ENCODE results near the gene ARID2. TPM values are rescaled to one million over a fixed set of nuclear protein-coding genes. Genes with fewer than 3 reads are reported as not detected.
A peak's percentile ranks its signal among the peaks of the same experiment; 100 is the strongest.

Gene ARID2, protein sequence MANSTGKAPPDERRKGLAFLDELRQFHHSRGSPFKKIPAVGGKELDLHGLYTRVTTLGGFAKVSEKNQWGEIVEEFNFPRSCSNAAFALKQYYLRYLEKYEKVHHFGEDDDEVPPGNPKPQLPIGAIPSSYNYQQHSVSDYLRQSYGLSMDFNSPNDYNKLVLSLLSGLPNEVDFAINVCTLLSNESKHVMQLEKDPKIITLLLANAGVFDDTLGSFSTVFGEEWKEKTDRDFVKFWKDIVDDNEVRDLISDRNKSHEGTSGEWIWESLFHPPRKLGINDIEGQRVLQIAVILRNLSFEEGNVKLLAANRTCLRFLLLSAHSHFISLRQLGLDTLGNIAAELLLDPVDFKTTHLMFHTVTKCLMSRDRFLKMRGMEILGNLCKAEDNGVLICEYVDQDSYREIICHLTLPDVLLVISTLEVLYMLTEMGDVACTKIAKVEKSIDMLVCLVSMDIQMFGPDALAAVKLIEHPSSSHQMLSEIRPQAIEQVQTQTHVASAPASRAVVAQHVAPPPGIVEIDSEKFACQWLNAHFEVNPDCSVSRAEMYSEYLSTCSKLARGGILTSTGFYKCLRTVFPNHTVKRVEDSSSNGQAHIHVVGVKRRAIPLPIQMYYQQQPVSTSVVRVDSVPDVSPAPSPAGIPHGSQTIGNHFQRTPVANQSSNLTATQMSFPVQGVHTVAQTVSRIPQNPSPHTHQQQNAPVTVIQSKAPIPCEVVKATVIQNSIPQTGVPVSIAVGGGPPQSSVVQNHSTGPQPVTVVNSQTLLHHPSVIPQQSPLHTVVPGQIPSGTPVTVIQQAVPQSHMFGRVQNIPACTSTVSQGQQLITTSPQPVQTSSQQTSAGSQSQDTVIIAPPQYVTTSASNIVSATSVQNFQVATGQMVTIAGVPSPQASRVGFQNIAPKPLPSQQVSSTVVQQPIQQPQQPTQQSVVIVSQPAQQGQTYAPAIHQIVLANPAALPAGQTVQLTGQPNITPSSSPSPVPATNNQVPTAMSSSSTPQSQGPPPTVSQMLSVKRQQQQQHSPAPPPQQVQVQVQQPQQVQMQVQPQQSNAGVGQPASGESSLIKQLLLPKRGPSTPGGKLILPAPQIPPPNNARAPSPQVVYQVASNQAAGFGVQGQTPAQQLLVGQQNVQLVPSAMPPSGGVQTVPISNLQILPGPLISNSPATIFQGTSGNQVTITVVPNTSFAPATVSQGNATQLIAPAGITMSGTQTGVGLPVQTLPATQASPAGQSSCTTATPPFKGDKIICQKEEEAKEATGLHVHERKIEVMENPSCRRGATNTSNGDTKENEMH (N-terminal part only)
- 15.9 and 16.4 TPM in 2 replicates for total RNA-seq (2016; rRNA removed; fragmentation: Illumina TruSeq; extraction: Trizol)
- total RNA-seq (2016; cell fraction: cytosol; rRNA removed; fragmentation: Illumina TruSeq; extraction: Trizol; ENCODE audit: low read depth), result 3.6 and 6.2 TPM in 2 replicates
- 12.0 and 15.2 TPM in 2 replicates for total RNA-seq (2016; cell fraction: insoluble cytoplasmic fraction; rRNA removed; fragmentation: Illumina TruSeq; extraction: Trizol)
- total RNA-seq (2016; cell fraction: membrane; rRNA removed; fragmentation: Illumina TruSeq; extraction: Trizol), result 4.5 and 7.3 TPM in 2 replicates
- total RNA-seq (2016; cell fraction: nucleus; rRNA removed; fragmentation: Illumina TruSeq; extraction: Trizol), result 32.4 and 40.0 TPM in 2 replicates
- 16.7 and 22.2 TPM in 2 replicates for polyA plus RNA-seq (2011; rRNA removed)
- polyA plus RNA-seq (2011; cell fraction: cytosol; rRNA removed), result 10.0 and 13.2 TPM in 2 replicates
- polyA plus RNA-seq (2011; cell fraction: nucleus; rRNA removed), result 19.1 and 23.4 TPM in 2 replicates
- 9.7 and 11.2 TPM in 2 replicates for polyA plus RNA-seq (2012)
- polyA plus RNA-seq (2016; cell fraction: cytosol; fragmentation: Illumina TruSeq; extraction: Trizol; ENCODE audit: low read depth), result 0.29 and 0.60 TPM in 2 replicates
- polyA plus RNA-seq (2016; cell fraction: insoluble cytoplasmic fraction; fragmentation: Illumina TruSeq; extraction: Trizol; ENCODE audit: low read depth), result 9.6 and 10.1 TPM in 2 replicates
- polyA plus RNA-seq (2016; cell fraction: membrane; fragmentation: Illumina TruSeq; extraction: Trizol; ENCODE audit: low read depth), result 1.5 and 2.1 TPM in 2 replicates
- polyA plus RNA-seq (2016; cell fraction: nucleus; fragmentation: Illumina TruSeq; extraction: Trizol; ENCODE audit: insufficient read depth, low read depth), result 15.3 and 19.9 TPM in 2 replicates
- polyA minus RNA-seq (2011; rRNA and poly(A)+ RNA removed; ENCODE audit: low replicate concordance), result 53.9 and 96.2 TPM in 2 replicates
- polyA minus RNA-seq (2011; cell fraction: cytosol; rRNA and poly(A)+ RNA removed), result 23.7 and 25.9 TPM in 2 replicates
- polyA minus RNA-seq (2011; cell fraction: nucleus; rRNA and poly(A)+ RNA removed), result 155 and 159 TPM in 2 replicates
- percentile 88 among the genes with signal in this experiment for Bru-seq, nascent RNA
- percentile 78 among the genes with signal in this experiment for BruChase-seq, experiment 1, labeled RNA remaining after a 6-hour chase
- percentile 82 among the genes with signal in this experiment for BruChase-seq, experiment 2, labeled RNA remaining after a 2-hour chase
- long read RNA-seq, experiment 1, partial matches to known transcripts, result 2 of 4 reads
- long read RNA-seq, experiment 1, other reads (novel, unspliced or antisense), result 2 of 4 reads
- long read RNA-seq, experiment 2, partial matches to known transcripts, result 0 of 11 reads
- long read RNA-seq, experiment 2, other reads (novel, unspliced or antisense), result 11 of 11 reads

DNA sequence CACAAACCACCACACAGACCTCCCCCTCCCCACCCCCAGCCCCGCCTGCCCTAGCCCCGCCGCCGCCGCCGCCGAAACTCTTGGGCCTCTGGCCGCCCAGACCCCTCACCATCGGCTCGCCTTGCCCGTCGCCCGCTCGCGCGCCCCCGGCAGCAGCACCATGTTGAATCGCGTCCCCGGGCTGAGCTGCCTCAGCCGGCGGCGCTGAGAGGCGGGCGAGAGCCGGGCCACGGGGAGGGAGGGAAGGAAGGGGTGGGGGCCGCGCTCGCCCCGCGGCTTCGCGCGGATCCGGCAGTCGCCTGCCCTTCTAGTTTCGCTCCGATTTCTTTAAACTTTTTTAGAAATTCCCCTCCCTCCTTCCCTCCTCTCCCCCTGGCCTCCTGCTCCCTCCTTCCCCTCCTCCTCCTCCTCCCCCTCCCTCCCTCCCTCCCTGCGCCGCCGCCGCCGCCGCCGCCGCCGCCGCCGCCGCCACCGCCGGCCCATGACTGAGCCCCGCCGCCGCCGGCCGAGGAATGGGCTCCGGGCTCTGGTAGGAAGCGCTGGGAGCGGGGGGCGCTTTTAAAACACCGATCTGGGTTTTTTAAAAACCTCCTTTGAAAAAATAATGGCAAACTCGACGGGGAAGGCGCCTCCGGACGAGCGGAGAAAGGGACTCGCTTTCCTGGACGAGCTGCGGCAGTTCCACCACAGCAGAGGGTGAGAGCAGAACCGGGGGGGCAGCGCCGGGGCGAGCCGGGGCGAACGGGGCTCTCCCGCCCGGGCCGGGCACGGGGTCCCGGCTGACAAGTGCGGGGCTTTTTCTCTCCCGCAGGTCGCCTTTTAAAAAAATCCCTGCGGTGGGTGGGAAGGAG is at the start of gene ARID2:
Gene ARID2, plus strand, starts transcription at position 474 of the 851 bp plus-strand sequence. Its CDS starts 131 bp downstream, at position 605.
- in situ Hi-C loops (cut with HindIII; ENCODE audit: extremely low pct_ligation_motif_present, low pct_unique_long_range_greater_than_20kb), result loop anchor here (5.0 to 25.0 kb wide), 2 partner anchors 187 to 542 kb away; no protein-coding TSS in a partner anchor
- Histone ChIP-seq H3K4me3 (replicated peaks in 1 of 3; ENCODE audit: insufficient read depth in 1 of 3, low read depth in 2 of 3, low read length in 3 of 3) (peak within 1 kb of the TSS; percentile 97 to 99 (median 98)), H2AFZ (ENCODE audit: low read length) (no peak within 1 kb of the TSS), H3K79me2 (ENCODE audit: insufficient read depth, low read length) (peaks cover 66% of the 10 kb centered on the region), H3K27ac (ENCODE audit: extremely low read length, insufficient read depth, low read length) (peak within 1 kb of the TSS; percentile 99), H3K27me3 (ENCODE audit: control insufficient read depth in 1 of 2, insufficient read depth in 2 of 2, low read length in 2 of 2) (no peaks in the 10 kb centered on the region; a peak in 1 of 5 replicates), H3K9me3 (ENCODE audit: low read length) (no peaks in the 10 kb centered on the region), H4K20me1 (ENCODE audit: insufficient read depth, low read length) (peaks cover 5% of the 10 kb centered on the region; the same call in 1 of the 2 replicates), H3K4me2 (ENCODE audit: low read depth, low read length) (peak within 1 kb of the TSS; percentile 89), H3K9ac (ENCODE audit: insufficient read depth, low read depth, low read length) (peak within 1 kb of the TSS; percentile 96), H3K36me3 (replicated peaks in 1 of 2; ENCODE audit: control insufficient read depth in 1 of 2, insufficient read depth in 2 of 2, low read length in 2 of 2) (no peaks in the 10 kb centered on the region), H3K4me1 (ENCODE audit: insufficient read depth, low read length) (peaks cover 32% of the 10 kb centered on the region)
- peak; percentile 30 for ATAC-seq
- no TSS peak for BruUV-seq (replicated peaks)
- WGBS (ENCODE audit: low lambda C conversion rate), result under 1% methylated on average over 48 of the region's 88 CpGs
- CTCF ChIA-PET (ENCODE audit: low intra/inter-chr PET ratio, low total read pairs), result no interaction called here
- no peak for FAIRE-seq
- intact Hi-C loops (cut with micrococcal nuclease; ENCODE audit: unreplicated experiment), result loop anchor here (5.0 kb wide), 2 partner anchors 263 to 537 kb away; partner anchors contain the start of gene SCAF11
- DNase-seq (ENCODE audit: low spot score), result peak; percentile 14
- POLR2A ChIA-PET, result interaction anchor here (0.9 to 3.5 kb wide), 4 partner anchors 12 to 469 kb away, joined by 3 to 24 read pairs (median 4); partner anchors contain the start of gene SCAF11
- TF ChIP-seq CBFB (CRISPR knock-in tag; IDR thresholded peaks at IDR 0.05), result no peak
- TF ChIP-seq NONO (IDR thresholded peaks at IDR 0.05), result no peak
- TF ChIP-seq NONO (CRISPR knock-in tag; conservative IDR thresholded peaks at IDR 0.05), result peak; percentile 39; the same call in 1 of the 2 replicates
- TF ChIP-seq, protein P1, sequence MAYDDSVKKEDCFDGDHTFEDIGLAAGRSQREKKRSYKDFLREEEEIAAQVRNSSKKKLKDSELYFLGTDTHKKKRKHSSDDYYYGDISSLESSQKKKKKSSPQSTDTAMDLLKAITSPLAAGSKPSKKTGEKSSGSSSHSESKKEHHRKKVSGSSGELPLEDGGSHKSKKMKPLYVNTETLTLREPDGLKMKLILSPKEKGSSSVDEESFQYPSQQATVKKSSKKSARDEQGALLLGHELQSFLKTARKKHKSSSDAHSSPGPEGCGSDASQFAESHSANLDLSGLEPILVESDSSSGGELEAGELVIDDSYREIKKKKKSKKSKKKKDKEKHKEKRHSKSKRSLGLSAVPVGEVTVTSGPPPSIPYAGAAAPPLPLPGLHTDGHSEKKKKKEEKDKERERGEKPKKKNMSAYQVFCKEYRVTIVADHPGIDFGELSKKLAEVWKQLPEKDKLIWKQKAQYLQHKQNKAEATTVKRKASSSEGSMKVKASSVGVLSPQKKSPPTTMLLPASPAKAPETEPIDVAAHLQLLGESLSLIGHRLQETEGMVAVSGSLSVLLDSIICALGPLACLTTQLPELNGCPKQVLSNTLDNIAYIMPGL (CRISPR knock-in tag; IDR thresholded peaks at IDR 0.05; ENCODE audit: borderline replicate concordance in 1 of 2, low read depth in 1 of 2), result peak; percentile 5 to 55; a peak in 1 of 4 replicates
- TF ChIP-seq CHCHD3 (CRISPR knock-in tag; IDR thresholded peaks at IDR 0.05), result no peak
- TF ChIP-seq MYC (CRISPR knock-in tag; IDR thresholded peaks at IDR 0.05; ENCODE audit: borderline replicate concordance), result no peak
- 0 out of 2 replicates have a peak, but pooled peaks have one; percentile 12 for TF ChIP-seq ZNF605 (CRISPR knock-in tag; IDR thresholded peaks at IDR 0.05)
- TF ChIP-seq, protein P2, sequence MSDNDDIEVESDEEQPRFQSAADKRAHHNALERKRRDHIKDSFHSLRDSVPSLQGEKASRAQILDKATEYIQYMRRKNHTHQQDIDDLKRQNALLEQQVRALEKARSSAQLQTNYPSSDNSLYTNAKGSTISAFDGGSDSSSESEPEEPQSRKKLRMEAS (IDR thresholded peaks at IDR 0.05), result 0 out of 2 replicates have a peak, but pooled peaks have one; percentile 9
- TF ChIP-seq ZNF44 (CRISPR knock-in tag; IDR thresholded peaks at IDR 0.05), result no peak
- peak; percentile 14; the same call in 1 of the 2 replicates for TF ChIP-seq SAP130 (CRISPR knock-in tag; IDR thresholded peaks at IDR 0.05; ENCODE audit: low read depth)

Data from HepG2 (cell line).